ENCODE measurements around the gene IL20RB. TPM values are rescaled to one million over a fixed set of nuclear protein-coding genes. Genes with fewer than 3 reads are reported as not detected.
A peak's percentile ranks its signal among the peaks of the same experiment; 100 is the strongest.

The IL20RB gene
- total and polyA plus RNA-seq, 10 donors: 0.33 to 3.1 (median 0.85) TPM

GRCh38 chr3:136910697-136911096 lies 47.1 kb upstream of the IL20RB start:
- intact Hi-C loops (cut with DNase I; ENCODE audit: low total_unique reads): loop anchor here (10.0 kb wide), 1 partner anchor 64 kb away; no protein-coding TSS in a partner anchor

DNA sequence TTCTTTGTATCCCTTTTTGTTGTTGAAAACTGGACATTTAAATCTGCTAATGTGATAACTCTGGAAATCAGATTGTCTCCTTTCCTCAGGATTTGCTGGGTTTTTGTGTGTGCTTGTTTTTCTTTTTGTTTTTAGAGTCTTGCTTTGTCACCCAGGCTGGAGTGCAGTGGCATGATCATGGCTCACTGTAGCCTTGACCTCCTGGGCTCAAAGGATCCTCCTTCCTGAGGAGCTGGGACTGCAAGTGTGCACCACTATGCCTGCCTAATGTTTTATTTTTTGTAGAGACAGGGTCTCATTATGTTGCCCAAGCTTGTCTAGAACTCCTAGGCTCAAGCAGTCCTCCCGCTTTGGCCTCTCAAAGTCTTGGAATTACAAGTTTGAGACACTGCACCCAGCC lies 44.6 kb upstream of the IL20RB start:
- TF ChIP-seq, protein P1, sequence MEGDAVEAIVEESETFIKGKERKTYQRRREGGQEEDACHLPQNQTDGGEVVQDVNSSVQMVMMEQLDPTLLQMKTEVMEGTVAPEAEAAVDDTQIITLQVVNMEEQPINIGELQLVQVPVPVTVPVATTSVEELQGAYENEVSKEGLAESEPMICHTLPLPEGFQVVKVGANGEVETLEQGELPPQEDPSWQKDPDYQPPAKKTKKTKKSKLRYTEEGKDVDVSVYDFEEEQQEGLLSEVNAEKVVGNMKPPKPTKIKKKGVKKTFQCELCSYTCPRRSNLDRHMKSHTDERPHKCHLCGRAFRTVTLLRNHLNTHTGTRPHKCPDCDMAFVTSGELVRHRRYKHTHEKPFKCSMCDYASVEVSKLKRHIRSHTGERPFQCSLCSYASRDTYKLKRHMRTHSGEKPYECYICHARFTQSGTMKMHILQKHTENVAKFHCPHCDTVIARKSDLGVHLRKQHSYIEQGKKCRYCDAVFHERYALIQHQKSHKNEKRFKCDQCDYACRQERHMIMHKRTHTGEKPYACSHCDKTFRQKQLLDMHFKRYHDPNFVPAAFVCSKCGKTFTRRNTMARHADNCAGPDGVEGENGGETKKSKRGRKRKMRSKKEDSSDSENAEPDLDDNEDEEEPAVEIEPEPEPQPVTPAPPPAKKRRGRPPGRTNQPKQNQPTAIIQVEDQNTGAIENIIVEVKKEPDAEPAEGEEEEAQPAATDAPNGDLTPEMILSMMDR (IDR thresholded peaks at IDR 0.05 in 8 of 11, conservative IDR thresholded peaks at IDR 0.05 in 3 of 11): no peak
- TF ChIP-seq POLR2AphosphoS5 (IDR thresholded peaks at IDR 0.05) (no peak), POLR2A (IDR thresholded peaks at IDR 0.05) (no peak)
- Histone ChIP-seq H3K4me3 (no peak overlapping the region), H3K36me3 (no peaks in the 10 kb centered on the region), H3K27me3 (replicated peaks in 1 of 7) (no peaks in the 10 kb centered on the region), H3K9me3 (peaks cover 0 to 9% (median 6%) of the 10 kb centered on the region in 8 donors), H3K27ac (no peak overlapping the region), H3K4me1 (peaks cover 0 to 90% (median 54%) of the 10 kb centered on the region in 6 donors)
- WGBS, 5 donors: 97 to 100% (median 100%) methylated on average over 1 of the region's 1 CpG
- no peak for DNase-seq
- intact Hi-C loops (cut with DNase I; ENCODE audit: low total_unique reads): loop anchor here (10.0 kb wide), 1 partner anchor 62 kb away; no protein-coding TSS in a partner anchor

More at GRCh38 chr3:136910697-136911096, 47.1 kb upstream of the IL20RB start:
- 94 to 99% (median 95%) methylated on average over 2 of the region's 2 CpGs for WGBS, 5 donors
- H3K4me3 ChIP-seq: no peak overlapping the region
- peaks cover 0 to 9% (median 6%) of the 10 kb centered on the region in 8 donors for H3K9me3 ChIP-seq
- H3K27ac ChIP-seq: peak overlapping the region in 1 of 8 donors; percentile 75
- H3K36me3 ChIP-seq: no peaks in the 10 kb centered on the region
- no peaks in the 10 kb centered on the region for H3K27me3 ChIP-seq (replicated peaks in 1 of 7)
- peaks cover 9 to 95% (median 72%) of the 10 kb centered on the region in 6 donors for H3K4me1 ChIP-seq
- no peak for DNase-seq
- TF ChIP-seq POLR2AphosphoS5 (IDR thresholded peaks at IDR 0.05) (no peak), POLR2A (IDR thresholded peaks at IDR 0.05) (no peak)
- TF ChIP-seq, protein P1 (IDR thresholded peaks at IDR 0.05 in 8 of 11, conservative IDR thresholded peaks at IDR 0.05 in 3 of 11): no peak

GRCh38 chr3:136914739-136915138 lies 43.0 kb upstream of the IL20RB start:
- TF ChIP-seq POLR2AphosphoS5 (IDR thresholded peaks at IDR 0.05) (no peak), POLR2A (IDR thresholded peaks at IDR 0.05) (no peak)
- TF ChIP-seq, protein P1 (IDR thresholded peaks at IDR 0.05 in 8 of 11, conservative IDR thresholded peaks at IDR 0.05 in 3 of 11): no peak
- DNase-seq: no peak
- Histone ChIP-seq H3K9me3 (peaks cover 0 to 9% (median 6%) of the 10 kb centered on the region in 8 donors), H3K4me3 (no peak overlapping the region), H3K4me1 (peaks cover 5 to 90% (median 54%) of the 10 kb centered on the region in 6 donors), H3K36me3 (no peaks in the 10 kb centered on the region), H3K27me3 (replicated peaks in 1 of 7) (no peaks in the 10 kb centered on the region), H3K27ac (peak overlapping the region in 2 of 8 donors; percentile 1 to 4)
- 66 to 88% (median 86%) methylated on average over 3 of the region's 3 CpGs for WGBS, 5 donors
- intact Hi-C loops (cut with DNase I; ENCODE audit: low total_unique reads): loop anchor here (10.0 kb wide), 1 partner anchor 60 kb away; no protein-coding TSS in a partner anchor

GRCh38 chr3:136916223-136916622 lies 41.6 kb upstream of the IL20RB start:
- no peaks in the 10 kb centered on the region for H3K36me3 ChIP-seq
- 92 to 100% (median 95%) methylated on average over 1 of the region's 1 CpG for whole genome bisulfite sequencing, 5 donors
- no peak overlapping the region for H3K4me3 ChIP-seq
- intact Hi-C loops (cut with DNase I; ENCODE audit: low total_unique reads): loop anchor here (10.0 kb wide), 1 partner anchor 59 kb away; no protein-coding TSS in a partner anchor
- no peak overlapping the region for H3K27ac ChIP-seq
- no peak for TF ChIP-seq POLR2AphosphoS5 (IDR thresholded peaks at IDR 0.05)
- no peak for DNase-seq
- H3K9me3 ChIP-seq: peaks cover 0 to 11% (median 6%) of the 10 kb centered on the region in 8 donors
- H3K4me1 ChIP-seq: peaks cover 14 to 90% (median 53%) of the 10 kb centered on the region in 6 donors
- H3K27me3 ChIP-seq (replicated peaks in 1 of 7): no peaks in the 10 kb centered on the region

All from spleen (tissue), 11 donors.